ENCODE results near the gene FCHSD2.
"Not testable (repeated sequence)": the region's sequence is repeated elsewhere in the genome, so short reads cannot be mapped to it uniquely, and the experiment has no call there.

The FCHSD2 gene

DNA sequence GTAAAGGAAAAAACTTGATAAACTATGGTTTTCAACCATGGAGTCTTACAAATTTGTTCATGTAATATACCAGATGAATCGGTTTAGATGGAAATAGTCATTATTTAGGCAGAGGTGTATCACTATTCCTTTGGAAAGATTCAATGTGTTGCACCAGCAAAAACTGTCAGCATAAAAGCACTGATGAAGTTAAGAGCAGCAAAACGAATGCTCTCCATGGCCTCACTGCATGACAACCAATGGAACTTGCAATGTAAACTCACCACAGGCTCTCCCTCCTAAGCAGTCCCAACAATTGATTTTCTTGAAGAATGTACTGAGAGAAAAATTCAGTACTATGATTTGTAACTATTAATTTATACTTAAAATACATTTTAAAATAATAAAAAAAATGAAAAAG lies 139.9 kb downstream of the FCHSD2 start:
- no peak for DNase-seq

DNA sequence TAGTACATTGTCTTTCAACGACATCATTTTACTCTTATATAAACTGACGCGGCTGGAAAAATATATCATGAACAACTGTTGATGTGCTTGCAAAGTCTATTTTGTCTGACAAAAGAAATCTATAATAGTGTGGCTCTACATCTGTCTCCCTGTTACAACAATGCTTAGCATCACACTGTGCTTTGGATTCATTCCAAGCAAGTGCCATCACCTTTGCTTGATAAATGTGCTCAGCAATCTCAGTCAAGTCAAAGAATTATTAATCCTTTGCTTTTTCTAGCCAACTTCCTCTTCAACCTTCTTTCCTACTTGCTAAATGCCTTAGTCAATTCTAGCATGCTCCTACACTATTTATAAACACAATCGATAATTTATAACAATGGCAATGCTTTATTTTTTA lies 140.5 kb downstream of the FCHSD2 start:
- no peak for DNase-seq

GRCh38 chr11:72998676-72999075 lies 143.4 kb downstream of the FCHSD2 start:
- DNase-seq = no peak

DNA sequence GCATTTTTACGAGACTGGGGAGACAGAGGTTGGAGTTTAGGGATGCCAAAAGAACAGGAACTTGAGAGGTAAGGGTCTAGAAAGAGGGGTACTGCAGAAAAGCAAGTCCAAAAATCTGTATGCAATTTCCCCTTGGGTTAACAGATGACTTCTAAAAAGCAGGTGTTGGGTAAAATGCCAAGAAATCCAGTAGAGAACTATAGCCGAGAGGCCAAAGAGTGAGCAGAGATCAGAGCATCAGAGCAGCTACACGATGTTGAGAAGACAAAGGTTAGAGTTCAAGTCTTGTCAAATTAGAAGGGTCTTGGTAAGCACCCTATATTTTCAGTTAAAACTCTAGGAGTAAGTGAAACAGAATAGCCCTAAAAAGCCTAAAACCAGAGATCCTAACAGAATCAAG lies 145.2 kb downstream of the FCHSD2 start:
- DNase-seq = no peak

DNA sequence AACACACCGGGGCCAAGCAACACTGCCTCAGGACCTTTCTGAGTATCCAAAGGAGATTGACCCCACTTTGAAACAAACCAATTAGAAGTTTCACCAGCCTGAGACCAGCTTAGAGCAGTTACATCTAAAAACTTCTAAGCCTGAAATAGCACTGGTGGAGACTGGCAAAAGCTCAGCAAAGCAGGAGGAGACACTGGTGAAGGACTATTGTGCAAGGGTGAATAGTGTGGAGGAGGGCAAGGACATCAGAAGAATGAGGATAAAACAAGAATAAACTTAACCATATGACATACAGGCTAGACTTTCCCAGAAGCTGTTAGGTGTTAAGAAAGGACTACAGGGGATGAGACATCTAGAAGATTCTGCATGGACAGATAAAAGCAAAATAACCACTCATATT lies 152.4 kb downstream of the FCHSD2 start:
- no peak for DNase-seq

- DNase-seq = no peak
Observed at GRCh38 chr11:72988821-72989220, 153.3 kb downstream of the FCHSD2 start.

GRCh38 chr11:72985645-72986044 lies 156.5 kb downstream of the FCHSD2 start:
- no peak for DNase-seq

GRCh38 chr11:72984453-72985077 lies 157.6 kb downstream of the FCHSD2 start:
- DNase-seq = no peak

DNA sequence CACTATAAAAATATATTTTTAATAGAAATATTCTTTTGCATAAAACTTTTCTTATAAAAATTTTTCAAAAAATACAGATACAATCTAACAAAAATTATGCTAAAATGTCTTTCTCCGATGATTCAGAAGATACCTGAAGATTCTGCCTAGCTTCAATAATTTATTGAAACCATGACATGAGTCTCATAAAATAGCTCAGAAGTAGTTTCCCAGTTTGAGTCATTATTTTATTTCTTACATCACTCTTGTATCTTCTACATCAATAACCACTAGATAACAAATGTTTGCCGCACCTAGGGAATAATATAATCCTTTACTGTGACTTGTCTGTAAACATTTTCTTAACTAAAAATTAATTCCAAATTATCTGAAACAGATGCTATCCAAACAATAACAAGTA lies 158.6 kb downstream of the FCHSD2 start:
- no peak for DNase-seq

DNA sequence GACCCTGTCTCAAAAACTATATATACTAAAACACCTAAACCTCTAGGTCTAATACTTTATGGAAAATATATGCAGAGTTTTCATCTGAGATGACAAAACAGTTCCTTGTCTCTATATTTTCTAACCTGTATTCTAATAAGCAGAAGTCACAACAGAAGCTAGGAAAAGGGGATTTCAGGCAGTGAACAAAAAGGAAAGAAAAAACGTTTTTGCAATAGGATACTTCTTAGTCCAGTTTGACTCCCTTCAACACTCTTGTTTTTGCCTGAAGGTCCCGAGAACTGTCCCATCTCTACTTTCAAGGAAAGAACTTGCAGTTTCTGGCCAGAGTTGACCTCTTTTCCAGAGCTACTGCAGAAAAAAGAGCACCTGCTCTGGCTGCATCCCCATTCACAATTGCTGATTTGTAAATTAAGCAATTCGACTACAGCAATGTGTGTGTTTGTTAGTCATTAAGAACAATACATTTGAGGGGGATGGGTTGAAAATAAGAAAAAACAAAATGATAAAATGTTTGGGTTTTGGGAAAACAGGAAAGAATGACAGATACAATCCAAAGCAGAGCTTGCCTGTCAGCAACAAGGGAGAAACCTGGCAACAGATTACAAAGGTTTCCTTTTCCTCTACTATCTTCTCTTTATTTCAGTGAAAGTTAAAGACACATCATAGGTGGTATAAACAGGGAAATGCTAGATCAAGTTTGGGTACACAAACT lies 160.0 kb downstream of the FCHSD2 start:
- DNase-seq = no peak

DNA sequence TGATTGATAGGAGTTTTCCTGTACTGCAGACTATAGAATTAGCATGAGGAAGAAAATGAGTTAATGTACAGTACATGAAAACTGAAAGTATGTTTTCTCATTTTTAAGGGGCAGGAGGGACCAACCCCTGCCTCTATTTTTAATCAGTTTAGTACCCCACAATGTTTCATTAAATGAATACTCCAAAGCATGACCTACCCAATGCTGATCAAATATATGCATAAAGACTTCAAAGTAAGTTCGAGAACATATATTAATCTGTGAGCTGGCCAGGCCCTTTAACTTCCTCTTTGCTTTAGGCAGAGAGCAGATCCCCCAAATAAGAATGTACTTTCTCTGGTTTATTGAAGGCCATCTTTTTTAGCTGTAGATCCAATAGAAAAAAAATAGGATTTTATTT lies 161.0 kb downstream of the FCHSD2 start:
- DNase-seq = no peak

- DNase-seq = not testable (repeated sequence)
Observed at GRCh38 chr11:72977782-72978181, 164.3 kb downstream of the FCHSD2 start.

DNA sequence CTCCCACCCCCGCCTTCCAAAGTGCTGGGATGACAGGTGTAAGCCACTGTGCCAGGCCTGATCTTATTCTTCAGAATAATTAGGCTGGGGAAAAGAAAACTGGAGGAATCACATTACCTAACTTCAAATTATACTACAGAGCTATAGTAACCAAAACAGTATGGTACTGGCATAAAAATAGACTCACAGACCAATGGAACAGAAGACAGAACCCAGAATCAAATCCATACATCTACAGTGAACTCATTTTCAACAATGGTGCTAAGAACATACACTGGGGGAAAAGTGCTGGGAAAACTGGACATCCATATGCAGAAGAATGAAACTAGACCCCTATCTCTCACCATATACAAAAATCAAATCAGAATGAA lies 165.6 kb downstream of the FCHSD2 start:
- DNase-seq = not testable (repeated sequence)

- no peak for DNase-seq
Observed at GRCh38 chr11:72975778-72976521, 166.2 kb downstream of the FCHSD2 start.

GRCh38 chr11:72974487-72975205 lies 167.5 kb downstream of the FCHSD2 start:
- DNase-seq = no peak

- DNase-seq = no peak
Observed at GRCh38 chr11:72972496-72973128, 169.5 kb downstream of the FCHSD2 start.

- DNase-seq = no peak
Observed at GRCh38 chr11:72971192-72971967, 170.7 kb downstream of the FCHSD2 start.

- no peak for DNase-seq
Observed at GRCh38 chr11:72970557-72971118, 171.5 kb downstream of the FCHSD2 start.

- DNase-seq = no peak
Observed at GRCh38 chr11:72969894-72970335, 172.2 kb downstream of the FCHSD2 start.

- DNase-seq = no peak
Observed at GRCh38 chr11:72968390-72968789, 173.7 kb downstream of the FCHSD2 start.

- DNase-seq = no peak
Observed at GRCh38 chr11:72965672-72966071, 176.4 kb downstream of the FCHSD2 start.

- DNase-seq = no peak
Observed at GRCh38 chr11:72962717-72963116, 179.4 kb downstream of the FCHSD2 start.

Data from stimulated activated naive CD4-positive, alpha-beta T cell treated with Interleukin-2 at 50 U/mL for 16 hours (primary cell).